ENCODE data around the gene CUX1.

GRCh38 chr7:102204212-102204611 is 386.8 kb downstream of the CUX1 start:
- TF ChIP-seq FOXJ3 (CRISPR knock-in tag; IDR thresholded peaks at IDR 0.05; ENCODE audit: borderline replicate concordance) (no peak), CTCF (IDR thresholded peaks at IDR 0.05) (no peak), NFYB (CRISPR knock-in tag; conservative IDR thresholded peaks at IDR 0.05; ENCODE audit: low read depth) (no peak), ATF3 (CRISPR knock-in tag; conservative IDR thresholded peaks at IDR 0.05) (no peak), MAX (CRISPR knock-in tag; IDR thresholded peaks at IDR 0.05) (no peak), NFE2L1 (CRISPR knock-in tag; IDR thresholded peaks at IDR 0.05) (no peak), SOX15 (CRISPR knock-in tag; IDR thresholded peaks at IDR 0.05) (no peak), ZNF263 (CRISPR knock-in tag; IDR thresholded peaks at IDR 0.05; ENCODE audit: low read depth) (no peak), CREB1 (CRISPR knock-in tag; IDR thresholded peaks at IDR 0.05) (no peak), TCF7 (CRISPR knock-in tag; IDR thresholded peaks at IDR 0.05; ENCODE audit: low read depth) (no peak), SP1 (CRISPR knock-in tag; conservative IDR thresholded peaks at IDR 0.05) (no peak), USF1 (CRISPR knock-in tag; IDR thresholded peaks at IDR 0.05) (no peak), ATF6 (CRISPR knock-in tag; IDR thresholded peaks at IDR 0.05) (no peak), ETV6 (CRISPR knock-in tag; IDR thresholded peaks at IDR 0.05) (no peak)
